Measurements from ENCODE around the gene GKN2.

- TF ChIP-seq POLR2AphosphoS5 (IDR thresholded peaks at IDR 0.05) (no peak), CTCF (IDR thresholded peaks at IDR 0.05) (no peak), EP300 (IDR thresholded peaks at IDR 0.05; ENCODE audit: low read depth) (no peak)
Measured at GRCh38 chr2:68901199-68901514, 51.5 kb downstream of the GKN2 start.
